ENCODE measurements around the gene ZBTB47.

The ZBTB47 gene

DNA sequence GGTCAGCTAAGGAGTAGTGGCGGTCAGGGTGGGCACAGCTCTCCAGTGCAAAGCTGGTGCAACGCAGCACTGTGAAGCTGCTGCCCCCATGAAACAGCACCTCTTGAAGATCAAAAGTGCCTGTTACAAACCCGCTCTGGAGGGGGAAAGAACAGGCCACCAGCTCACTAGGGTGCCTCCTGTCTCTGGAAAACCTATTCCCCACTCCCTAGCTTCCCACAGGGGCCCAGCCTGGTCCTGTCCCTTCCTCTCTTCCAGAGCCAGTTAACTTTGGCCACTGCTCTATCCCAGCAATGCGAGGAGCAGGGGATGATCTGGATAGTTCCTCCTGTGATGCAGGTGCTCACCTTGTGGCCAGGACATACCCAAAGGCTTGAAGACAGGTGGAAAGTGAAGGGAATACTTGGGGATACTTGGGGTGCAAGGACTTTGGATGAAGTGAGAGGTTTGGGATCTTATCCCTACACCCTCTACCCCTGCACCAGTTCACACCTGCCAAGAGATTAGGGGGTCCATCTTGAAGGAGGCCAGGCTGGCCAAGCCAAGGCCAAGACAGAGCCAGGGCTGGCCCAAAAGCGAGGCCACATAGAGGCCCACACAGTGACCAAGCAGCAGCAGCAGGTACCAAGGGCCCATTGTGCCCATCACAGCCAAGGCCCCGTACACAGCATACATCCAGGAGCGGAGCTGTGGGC is 44.9 kb downstream of the ZBTB47 start:
- DNase-seq (ENCODE audit: low spot score), result no peak
- TF ChIP-seq, protein P1, sequence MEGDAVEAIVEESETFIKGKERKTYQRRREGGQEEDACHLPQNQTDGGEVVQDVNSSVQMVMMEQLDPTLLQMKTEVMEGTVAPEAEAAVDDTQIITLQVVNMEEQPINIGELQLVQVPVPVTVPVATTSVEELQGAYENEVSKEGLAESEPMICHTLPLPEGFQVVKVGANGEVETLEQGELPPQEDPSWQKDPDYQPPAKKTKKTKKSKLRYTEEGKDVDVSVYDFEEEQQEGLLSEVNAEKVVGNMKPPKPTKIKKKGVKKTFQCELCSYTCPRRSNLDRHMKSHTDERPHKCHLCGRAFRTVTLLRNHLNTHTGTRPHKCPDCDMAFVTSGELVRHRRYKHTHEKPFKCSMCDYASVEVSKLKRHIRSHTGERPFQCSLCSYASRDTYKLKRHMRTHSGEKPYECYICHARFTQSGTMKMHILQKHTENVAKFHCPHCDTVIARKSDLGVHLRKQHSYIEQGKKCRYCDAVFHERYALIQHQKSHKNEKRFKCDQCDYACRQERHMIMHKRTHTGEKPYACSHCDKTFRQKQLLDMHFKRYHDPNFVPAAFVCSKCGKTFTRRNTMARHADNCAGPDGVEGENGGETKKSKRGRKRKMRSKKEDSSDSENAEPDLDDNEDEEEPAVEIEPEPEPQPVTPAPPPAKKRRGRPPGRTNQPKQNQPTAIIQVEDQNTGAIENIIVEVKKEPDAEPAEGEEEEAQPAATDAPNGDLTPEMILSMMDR (IDR thresholded peaks at IDR 0.05; ENCODE audit: extremely low read depth, missing control alignments), result no peak

DNA sequence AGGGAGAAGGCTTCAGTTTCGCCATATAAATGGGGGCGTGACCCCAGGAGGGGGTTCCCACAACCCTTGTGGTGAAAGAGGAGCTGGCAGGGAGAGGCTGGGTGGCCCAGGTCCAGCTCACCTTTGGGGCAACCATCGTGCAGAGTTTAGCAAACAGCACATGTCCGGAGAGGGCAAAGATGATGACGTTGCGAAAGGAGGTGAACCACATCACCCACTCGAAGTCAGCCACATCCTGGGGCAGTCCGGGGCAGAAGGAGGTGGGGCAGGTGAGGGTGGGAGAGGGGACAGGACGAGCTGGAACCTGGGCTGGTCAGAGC is 45.4 kb downstream of the ZBTB47 start:
- TF ChIP-seq, protein P1 (IDR thresholded peaks at IDR 0.05; ENCODE audit: extremely low read depth, missing control alignments), result no peak

DNA sequence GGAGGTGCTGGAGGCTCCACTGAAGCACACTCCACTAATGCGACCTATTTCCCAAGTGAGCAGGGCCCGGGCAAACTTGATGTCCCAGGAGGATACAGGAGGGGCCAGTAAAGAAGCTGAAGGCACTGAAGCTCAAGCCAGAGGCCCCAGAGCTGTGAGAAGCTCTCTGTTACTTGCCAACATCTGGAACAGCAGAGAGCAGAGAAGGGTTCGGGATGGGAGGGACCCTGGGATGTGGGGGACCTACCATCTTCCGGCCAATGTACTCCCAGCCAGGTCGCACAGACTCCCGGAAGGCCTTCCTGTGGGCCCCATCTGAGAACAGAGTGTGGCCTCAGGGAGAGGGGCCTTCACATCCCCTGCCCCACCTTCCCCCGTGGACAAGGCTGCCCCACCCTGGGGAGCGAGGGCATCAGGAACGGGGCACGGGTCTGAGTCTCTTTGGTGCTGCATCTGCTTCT is 46.0 kb downstream of the ZBTB47 start:
- no peak for DNase-seq (ENCODE audit: low spot score)
- TF ChIP-seq, protein P1 (IDR thresholded peaks at IDR 0.05; ENCODE audit: extremely low read depth, missing control alignments), result no peak

More for the DNA sequence above, 45.4 kb downstream of the ZBTB47 start:
- DNase-seq (ENCODE audit: low spot score), result no peak

DNA sequence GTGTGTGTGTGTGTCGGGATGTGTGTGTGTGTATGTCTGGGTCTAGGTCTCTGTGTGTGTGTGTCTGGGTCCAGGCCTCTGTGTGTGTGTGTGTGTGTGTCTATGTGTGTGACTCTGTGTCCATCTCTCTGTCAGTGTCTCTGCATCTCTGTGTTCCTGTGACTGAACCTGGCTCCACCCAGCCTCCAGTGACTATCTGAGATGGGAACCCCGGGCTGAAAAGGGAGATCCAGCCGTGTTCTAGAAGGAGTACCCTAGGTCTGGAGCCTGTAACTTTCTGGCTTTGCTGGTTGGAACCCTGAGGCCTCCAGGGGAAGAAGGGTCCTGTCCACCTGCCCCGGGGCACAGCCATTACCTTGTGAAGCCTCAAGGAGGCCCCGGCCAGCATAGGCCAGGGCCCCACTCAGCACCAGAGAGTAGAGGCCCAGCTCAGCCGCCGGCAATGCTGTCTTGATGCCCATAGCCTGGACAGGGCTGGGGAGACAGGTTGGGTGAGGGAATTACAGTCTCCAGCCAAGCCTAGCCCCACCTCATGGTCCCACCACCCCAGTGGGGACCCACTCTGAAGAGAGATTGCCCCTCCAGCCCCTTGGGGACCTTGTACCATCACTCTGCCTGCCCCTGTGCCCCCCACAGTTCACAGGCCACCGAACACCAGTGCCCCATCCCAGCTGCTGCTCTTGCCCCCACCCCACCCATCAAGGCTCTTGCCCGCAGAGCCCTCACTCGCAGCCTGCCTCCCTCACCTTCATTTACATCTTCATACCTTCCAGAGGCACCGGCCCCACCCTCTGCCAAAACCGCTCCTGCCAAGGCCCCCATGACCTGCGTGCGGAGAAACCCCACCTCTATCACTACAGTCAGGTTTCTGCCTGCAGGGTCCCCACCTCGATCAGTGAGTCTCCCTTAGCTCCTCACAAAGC is 47.1 kb downstream of the ZBTB47 start:
- TF ChIP-seq, protein P1 (IDR thresholded peaks at IDR 0.05; ENCODE audit: extremely low read depth, missing control alignments), result no peak
- DNase-seq (ENCODE audit: low spot score), result no peak

DNA sequence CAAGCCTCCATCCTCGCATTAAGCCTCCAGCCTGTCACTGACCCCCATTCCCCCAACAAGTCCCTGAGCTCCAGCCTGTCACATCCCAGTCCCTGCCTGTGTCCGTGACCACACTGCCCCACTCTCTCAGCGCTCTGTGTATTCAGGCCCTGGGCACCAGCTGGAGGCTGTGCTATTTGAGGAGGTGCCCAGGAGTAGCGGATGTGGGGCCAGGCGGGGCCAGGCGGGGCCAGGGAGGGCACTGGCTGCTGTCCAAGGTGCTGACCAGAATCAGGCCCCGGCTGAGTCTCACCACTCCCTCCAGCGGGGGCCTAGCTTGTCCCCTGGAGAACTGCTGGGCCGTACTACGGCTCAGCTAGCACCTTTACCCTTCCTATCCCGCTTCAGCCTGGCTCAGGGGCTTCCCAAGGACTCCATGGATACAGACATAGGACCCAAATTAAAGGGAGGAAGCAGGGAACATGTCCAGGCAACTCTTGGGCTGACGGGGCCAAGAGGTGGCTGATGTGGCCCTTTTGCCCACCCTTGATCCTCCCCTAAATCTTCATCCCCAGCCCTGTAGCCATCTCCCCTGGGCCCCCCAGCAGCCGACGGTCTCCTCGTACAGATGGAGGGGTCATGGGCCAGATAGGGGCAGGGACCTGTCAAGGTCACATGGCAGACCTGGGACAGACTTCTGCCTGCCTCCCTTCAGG is 48.0 kb downstream of the ZBTB47 start:
- TF ChIP-seq, protein P1 (IDR thresholded peaks at IDR 0.05; ENCODE audit: extremely low read depth, missing control alignments), result no peak
- DNase-seq (ENCODE audit: low spot score), result peak; percentile 76

DNA sequence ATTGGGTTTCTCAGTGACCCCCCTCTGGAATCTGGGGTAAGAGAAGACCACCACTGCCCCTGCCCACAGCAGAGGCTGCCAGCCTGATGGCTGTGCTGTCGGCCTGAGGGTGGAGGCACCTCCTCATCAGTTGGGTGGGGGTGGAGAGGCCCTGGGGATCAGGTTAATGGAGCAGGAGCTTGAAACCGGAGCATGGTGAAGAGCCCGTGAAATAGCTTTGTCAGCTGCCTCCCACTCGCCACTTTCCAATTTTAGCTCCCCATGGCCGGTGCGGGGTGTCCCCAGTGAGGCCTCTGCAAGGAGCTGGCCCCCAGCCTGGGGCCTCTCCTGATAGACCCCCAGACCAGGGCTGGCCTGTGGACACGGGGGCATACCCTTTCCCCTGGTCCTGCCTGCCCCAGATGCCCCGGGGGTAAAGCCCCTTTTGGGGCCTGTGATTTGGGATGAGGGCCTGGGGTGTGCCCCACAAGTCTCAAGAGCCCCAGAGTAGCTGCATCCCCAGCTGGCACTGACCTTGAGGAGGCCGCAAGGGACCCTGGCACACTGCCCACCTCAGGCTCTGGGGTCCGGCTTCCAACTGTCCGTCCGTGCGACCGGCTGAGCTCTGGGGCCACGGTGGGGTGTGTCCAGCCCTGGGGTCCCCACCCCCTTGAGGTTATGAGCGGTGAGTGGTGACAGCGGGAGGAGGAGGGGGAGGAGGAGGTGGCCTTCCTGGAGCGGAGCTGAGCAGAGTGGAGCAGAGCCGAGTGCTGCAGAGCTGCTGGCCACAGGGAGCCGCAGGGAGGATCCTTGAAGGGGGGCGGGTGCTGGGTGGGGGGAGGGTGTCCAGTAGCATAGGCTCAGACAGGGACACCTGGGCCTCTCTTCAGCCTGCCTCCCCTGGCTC is 48.8 kb downstream of the ZBTB47 start, which contains the start of gene HHATL:
TSS of gene HHATL (minus strand) at position 733 of the 886 bp plus-strand sequence. CDS start 1,972 bp downstream, outside the sequence.
- TF ChIP-seq, protein P1 (IDR thresholded peaks at IDR 0.05; ENCODE audit: extremely low read depth, missing control alignments), result no peak
- DNase-seq (ENCODE audit: low spot score), result no peak
